Measurements from ENCODE around the gene LPIN1.
"Not testable (repeated sequence)": the region's sequence is repeated elsewhere in the genome, so short reads cannot be mapped to it uniquely, and the experiment has no call there.

LPIN1 gene

GRCh38 chr2:11814979-11815510, 68.6 kb downstream of the LPIN1 start:
- DNase-seq = no peak

GRCh38 chr2:11816935-11817334, 70.5 kb downstream of the LPIN1 start:
- not testable (repeated sequence) for DNase-seq

- no peak for DNase-seq
Measured at GRCh38 chr2:11819235-11819729, 72.8 kb downstream of the LPIN1 start.

GRCh38 chr2:11820650-11821049, 74.2 kb downstream of the LPIN1 start:
- DNase-seq = no peak

- DNase-seq = no peak
Measured at GRCh38 chr2:11821705-11822104, 75.3 kb downstream of the LPIN1 start.

- not testable (repeated sequence) for DNase-seq
Measured at GRCh38 chr2:11822359-11822745, 75.9 kb downstream of the LPIN1 start.

- DNase-seq = no peak
Measured at GRCh38 chr2:11822746-11823451, 76.5 kb downstream of the LPIN1 start.

- no peak for DNase-seq
Measured at GRCh38 chr2:11824901-11825828, 78.7 kb downstream of the LPIN1 start.

- DNase-seq = no peak
Measured at GRCh38 chr2:11827547-11827946, 81.1 kb downstream of the LPIN1 start.

- no peak for DNase-seq
Measured at GRCh38 chr2:11828933-11829323, 82.5 kb downstream of the LPIN1 start.

GRCh38 chr2:11829324-11829946, 83.0 kb downstream of the LPIN1 start:
- peak; percentile 68 for DNase-seq

GRCh38 chr2:11829947-11830707, 83.7 kb downstream of the LPIN1 start:
- peak; percentile 68 for DNase-seq

- DNase-seq = no peak
Measured at GRCh38 chr2:11830708-11831301, 84.4 kb downstream of the LPIN1 start.

- no peak for DNase-seq
Measured at GRCh38 chr2:11831415-11831814, 85.0 kb downstream of the LPIN1 start.

GRCh38 chr2:11832531-11832930, 86.1 kb downstream of the LPIN1 start:
- DNase-seq = no peak

GRCh38 chr2:11833601-11834000, 87.2 kb downstream of the LPIN1 start:
- no peak for DNase-seq

- no peak for DNase-seq
Measured at GRCh38 chr2:11835403-11835802, 89.0 kb downstream of the LPIN1 start.

- DNase-seq = peak; percentile 44
Measured at GRCh38 chr2:11836647-11837219, 90.3 kb downstream of the LPIN1 start.

GRCh38 chr2:11837875-11838734, 91.7 kb downstream of the LPIN1 start:
- peak; percentile 35 for DNase-seq

GRCh38 chr2:11839916-11840315, 93.5 kb downstream of the LPIN1 start:
- peak; percentile 18 for DNase-seq

GRCh38 chr2:11842336-11842735, 95.9 kb downstream of the LPIN1 start:
- peak; percentile 7 for DNase-seq

Measured in activated CD8-positive, alpha-beta memory T cell treated with anti-CD3 and anti-CD28 coated beads, Interleukin-2, amount 50 U/mL, for 48 hours (primary cell).